Sigmoid colon (tissue), 3 donors: Measurements from ENCODE around the gene WASF3.
A peak's percentile ranks its signal among the peaks of the same experiment; 100 is the strongest.

Experiments
- POLR2A ChIP-seq, 2 donors: fragments of 450-650 bp; IDR thresholded peaks; one replicate each; pipeline ENCODE4 v1.6.1; 2016; ENCODE audit warnings: antibody characterized with exemption in 2 of 2, mild to moderate bottlenecking in 2 of 2, moderate library complexity in 2 of 2
- TF ChIP-seq, protein P1 (sequence below), 4 experiments: fragments of 450-650 bp in 3 of 4; fragments of 200-600 bp in 1 of 4; IDR thresholded peaks; one replicate each; pipeline ENCODE4 v1.5.1; 2016 to 2019; ENCODE audit warnings: antibody characterized with exemption in 4 of 4, mild to moderate bottlenecking in 3 of 4, moderate library complexity in 2 of 4

DNA sequence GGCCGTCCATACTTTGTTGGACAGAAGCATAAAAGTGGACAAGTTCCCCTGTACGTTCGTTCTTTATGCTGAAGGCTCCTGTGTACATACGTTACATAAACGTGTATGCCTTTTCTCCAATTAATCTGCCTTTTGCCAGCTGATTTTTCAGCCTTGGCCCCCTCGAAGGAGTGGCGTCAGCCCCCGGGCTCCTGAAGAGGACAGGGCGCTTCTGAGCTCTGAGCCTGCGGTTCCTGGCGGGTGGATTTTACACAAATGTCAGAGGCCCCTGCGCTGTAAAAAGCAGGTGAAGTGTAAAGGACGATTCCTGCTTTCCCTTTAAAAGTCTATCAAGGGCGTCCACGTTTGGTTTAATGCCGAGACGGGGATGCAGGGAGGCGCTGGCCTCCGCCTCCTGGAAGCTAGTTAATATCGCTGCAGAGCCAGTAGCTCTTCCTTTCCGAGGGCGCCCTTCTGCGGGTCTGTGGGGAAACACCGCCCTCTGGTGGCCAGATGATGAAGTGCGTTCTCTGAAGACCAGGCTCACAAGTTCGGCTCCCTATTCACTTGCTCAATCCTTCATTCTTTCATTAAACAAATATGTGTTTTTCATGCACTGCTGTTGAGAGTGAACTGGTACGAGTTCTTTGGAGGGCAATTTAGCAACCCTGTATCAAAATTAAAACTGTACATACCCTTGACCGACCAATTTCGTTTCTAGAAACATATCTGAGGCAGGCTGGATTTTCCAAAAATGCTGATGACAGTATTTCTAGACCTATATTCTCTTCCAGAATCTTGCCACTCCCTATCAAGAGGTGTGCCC, 141.1 kb downstream of the WASF3 start:
- TF ChIP-seq, protein P1, sequence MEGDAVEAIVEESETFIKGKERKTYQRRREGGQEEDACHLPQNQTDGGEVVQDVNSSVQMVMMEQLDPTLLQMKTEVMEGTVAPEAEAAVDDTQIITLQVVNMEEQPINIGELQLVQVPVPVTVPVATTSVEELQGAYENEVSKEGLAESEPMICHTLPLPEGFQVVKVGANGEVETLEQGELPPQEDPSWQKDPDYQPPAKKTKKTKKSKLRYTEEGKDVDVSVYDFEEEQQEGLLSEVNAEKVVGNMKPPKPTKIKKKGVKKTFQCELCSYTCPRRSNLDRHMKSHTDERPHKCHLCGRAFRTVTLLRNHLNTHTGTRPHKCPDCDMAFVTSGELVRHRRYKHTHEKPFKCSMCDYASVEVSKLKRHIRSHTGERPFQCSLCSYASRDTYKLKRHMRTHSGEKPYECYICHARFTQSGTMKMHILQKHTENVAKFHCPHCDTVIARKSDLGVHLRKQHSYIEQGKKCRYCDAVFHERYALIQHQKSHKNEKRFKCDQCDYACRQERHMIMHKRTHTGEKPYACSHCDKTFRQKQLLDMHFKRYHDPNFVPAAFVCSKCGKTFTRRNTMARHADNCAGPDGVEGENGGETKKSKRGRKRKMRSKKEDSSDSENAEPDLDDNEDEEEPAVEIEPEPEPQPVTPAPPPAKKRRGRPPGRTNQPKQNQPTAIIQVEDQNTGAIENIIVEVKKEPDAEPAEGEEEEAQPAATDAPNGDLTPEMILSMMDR (IDR thresholded peaks at IDR 0.05): peak; percentile 83 to 95 (median 94)
- no peak for TF ChIP-seq POLR2A (IDR thresholded peaks at IDR 0.05)
